Endothelial cell of umbilical vein (primary cell): ENCODE results near the gene TKT. TPM values are rescaled to one million over a fixed set of nuclear protein-coding genes. Genes with fewer than 3 reads are reported as not detected.

Experiments used
- BruUV-seq: library from RNA; stranded (reverse); fragments of 400-500 nt; replicated peaks from 2 replicates; lab custom pipeline; 2021; lab: Mats Ljungman, UMichigan
- CTCF ChIA-PET: fragments of 300-600, 350-600 bp; sonication (Branson Sonifier 250); formaldehyde crosslinking; loops from one replicate; lab custom pipeline; 2021; ENCODE audit warnings: antibody characterized with exemption, inconsistent platforms; lab: Charles Lee
- POLR2A ChIA-PET: fragments of 300-600, 350-600 bp; sonication (Branson Sonifier 250); formaldehyde crosslinking; loops from one replicate; lab custom pipeline; 2021; ENCODE audit warnings: antibody characterized with exemption, inconsistent platforms; lab: Charles Lee
- DNase-seq: peaks from one replicate; pipeline ENCODE4 v3.0.0-alpha.2; 2011; ENCODE audit warnings: low read depth, low spot score
- FAIRE-seq: peaks from 2 replicates; lab custom pipeline; 2011; peaks lifted over from hg19 to GRCh38; lab: Jason Lieb, UNC
- H2AFZ ChIP-seq: 2 replicates; pipeline ENCODE4 v1.6.0; 2012; ENCODE audit warnings: low read depth, low read length, control low read depth, inconsistent platforms
- H3K27ac ChIP-seq: 2 replicates; pipeline ENCODE4 v1.5.1; 2011; ENCODE audit warnings: low read depth, mild to moderate bottlenecking, control low read depth, low read length, moderate library complexity; ENCODE audit not compliant: insufficient read depth
- H3K27me3 ChIP-seq, 2 experiments: 2 replicates each; pipeline versions ENCODE4 v1.6.0 to v1.6.1; 2011; ENCODE audit warnings: low read length in 2 of 2, mixed read lengths in 1 of 2; ENCODE audit not compliant: control insufficient read depth in 2 of 2, insufficient read depth in 2 of 2
- H3K36me3 ChIP-seq, 2 experiments: 2 replicates in 1 of 2; 3 replicates in 1 of 2; pipeline ENCODE4 v1.5.1; 2011; ENCODE audit warnings: low read length in 2 of 2, mild to moderate bottlenecking in 1 of 2, moderate library complexity in 1 of 2; ENCODE audit not compliant: control insufficient read depth in 2 of 2, insufficient read depth in 2 of 2; ENCODE audit errors: extremely low read depth in 1 of 2
- H3K4me1 ChIP-seq: 3 replicates; pipeline ENCODE4 v1.5.1; 2011; ENCODE audit warnings: mild to moderate bottlenecking, low read length; ENCODE audit not compliant: control insufficient read depth, insufficient read depth; ENCODE audit errors: extremely low read depth
- H3K4me2 ChIP-seq: 2 replicates; pipeline ENCODE4 v1.6.1; 2011; ENCODE audit warnings: low read length, control low read depth, mixed read lengths; ENCODE audit not compliant: insufficient read depth
- H3K4me3 ChIP-seq, 3 experiments: fragments of 200-600 bp in 1 of 3; sonication (generic), shearing (Covaris generic) in 1 of 3; replicated peaks in 1 of 3; 2 replicates each; pipeline ENCODE4 v1.5.1; 2011 to 2016; ENCODE audit warnings: control low read depth in 3 of 3, low read length in 3 of 3, mild to moderate bottlenecking in 2 of 3, inconsistent platforms in 1 of 3, low read depth in 1 of 3, moderate library complexity in 1 of 3; ENCODE audit not compliant: insufficient read depth in 1 of 3
- H3K79me2 ChIP-seq: 2 replicates; pipeline ENCODE4 v1.6.0; 2012; ENCODE audit warnings: low read length, inconsistent platforms; ENCODE audit not compliant: control insufficient read depth, insufficient read depth
- H3K9ac ChIP-seq: replicated peaks from 2 replicates; pipeline ENCODE3; 2011; ENCODE audit warnings: low read length, control low read depth; ENCODE audit not compliant: insufficient read depth; ENCODE audit errors: extremely low read depth
- H3K9me1 ChIP-seq: replicated peaks from 3 replicates; pipeline ENCODE4 v1.6.0; 2011; ENCODE audit warnings: mild to moderate bottlenecking, low read length; ENCODE audit not compliant: control insufficient read depth, insufficient read depth; ENCODE audit errors: extremely low read depth
- H3K9me3 ChIP-seq: replicated peaks from 2 replicates; pipeline ENCODE4 v1.5.1; 2012; ENCODE audit warnings: low read length, inconsistent platforms; ENCODE audit not compliant: control insufficient read depth, insufficient read depth
- H4K20me1 ChIP-seq: replicated peaks from 2 replicates; pipeline ENCODE3; 2011; ENCODE audit warnings: mild to moderate bottlenecking, low read length; ENCODE audit not compliant: control insufficient read depth, insufficient read depth; ENCODE audit errors: extremely low read depth
- CTCF ChIP-seq, 2 donors: IDR thresholded peaks; 1 replicate in 1 of 2; 2 replicates in 1 of 2; pipeline ENCODE4 v1.5.1; 2011; ENCODE audit warnings: low read length in 2 of 2, mild to moderate bottlenecking in 2 of 2, moderate library complexity in 2 of 2, control low read depth in 1 of 2, inconsistent platforms in 1 of 2, low read depth in 1 of 2; ENCODE audit not compliant: insufficient read depth in 1 of 2; ENCODE audit errors: extremely low read depth in 1 of 2
- EZH2 ChIP-seq: IDR thresholded peaks from 2 replicates; pipeline ENCODE4 v1.6.1; 2012; ENCODE audit warnings: borderline replicate concordance, low read depth, mild to moderate bottlenecking, moderate library complexity, low read length, inconsistent platforms; ENCODE audit not compliant: severe bottlenecking
- FOS ChIP-seq: IDR thresholded peaks from 2 replicates; pipeline ENCODE4 v1.6.1; 2011; ENCODE audit warnings: mild to moderate bottlenecking, low read length, moderate library complexity, borderline replicate concordance; ENCODE audit not compliant: insufficient read depth
- GATA2 ChIP-seq: IDR thresholded peaks from 2 replicates; pipeline ENCODE4 v1.7.0; 2011; ENCODE audit warnings: low read depth, mild to moderate bottlenecking, moderate library complexity, mixed read lengths, low read length; ENCODE audit not compliant: insufficient read length, insufficient read depth
- JUN ChIP-seq: IDR thresholded peaks from 2 replicates; pipeline ENCODE4 v1.6.1; 2011; ENCODE audit warnings: borderline replicate concordance, low read depth; ENCODE audit not compliant: insufficient read length, insufficient read depth
- MAX ChIP-seq: IDR thresholded peaks from 2 replicates; pipeline ENCODE4 v1.6.1; 2011; ENCODE audit not compliant: insufficient read depth, insufficient read length
- MYC ChIP-seq: IDR thresholded peaks from one replicate; pipeline ENCODE4 v1.6.1; 2011; ENCODE audit warnings: mild to moderate bottlenecking, low read depth, low read length
- POLR2A ChIP-seq: IDR thresholded peaks from 2 replicates; pipeline ENCODE4 v1.6.1; 2012; ENCODE audit warnings: low read depth, mild to moderate bottlenecking, control low read depth, low read length
- POLR2AphosphoS5 ChIP-seq: IDR thresholded peaks from 2 replicates; pipeline ENCODE4 v1.6.1; 2012; ENCODE audit warnings: low read depth, mild to moderate bottlenecking, control low read depth, low read length, moderate library complexity; ENCODE audit not compliant: insufficient read depth
- dilution Hi-C: fragments of 300-500 bp; cut with MboI; formaldehyde crosslinking; loops from one replicate; pipeline ENCODE4 v1.15.0; 2019; ENCODE audit warnings: low sequenced_read_pairs; ENCODE audit not compliant: extremely low pct_ligation_motif_present
- intact Hi-C: fragments of 100-400 bp; cut with micrococcal nuclease; formaldehyde crosslinking; loops from one replicate; pipeline ENCODE4 v1.10.0; 2022
- polyA plus RNA-seq, 4 experiments: library from polyadenylated mRNA; depleted of rRNA in 3 of 4; stranded (reverse) in 3 of 4; unstranded in 1 of 4; fragments of >200 nt; gene quantifications; 2 replicates each; pipeline versions ENCODE4 v1.2.1 to v1.2.3, GENCODE V29; 2011 to 2012; ENCODE audit warnings: missing spikeins in 1 of 4
- total RNA-seq: library from RNA; stranded (reverse); gene quantifications from 2 replicates; pipeline ENCODE4 v1.2.3, GENCODE V29; 2021

Gene TKT
- total and polyA plus RNA-seq, 2 donors (not counting 3 experiments of a cell fraction or from before 2014, with no cell fraction given) = 287 to 586 TPM

DNA sequence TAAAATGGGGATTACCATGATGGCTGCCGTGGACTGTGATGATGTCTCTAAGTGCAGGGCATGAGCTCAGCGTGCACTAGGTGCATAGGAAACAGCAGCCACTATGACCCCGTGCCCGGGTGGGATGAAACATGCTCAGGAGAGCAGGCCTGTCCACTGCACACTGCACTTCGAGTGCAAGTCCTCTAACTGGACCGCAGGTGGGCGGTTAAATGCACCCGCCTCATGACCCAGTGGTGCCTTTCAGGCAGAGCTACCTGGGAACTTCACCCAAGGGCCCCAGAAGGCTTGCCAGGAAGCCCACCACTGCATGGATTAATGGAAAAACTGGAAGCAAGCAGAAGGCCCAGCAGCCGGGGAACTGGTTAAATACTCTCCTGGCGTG is 60.8 kb downstream of the TKT start:
- H3K4me3 ChIP-seq = no peak overlapping the region
- no peak for FAIRE-seq
- no TSS peak for BruUV-seq

More for the DNA sequence above, 60.8 kb downstream of the TKT start:
- Histone ChIP-seq H3K9me3 (no peaks in the 10 kb centered on the region), H3K9ac (no peak overlapping the region), H3K36me3 (no peaks in the 10 kb centered on the region), H3K4me1 (peaks cover 11% of the 10 kb centered on the region), H3K4me2 (no peak overlapping the region), H3K27ac (no peak overlapping the region), H3K27me3 (no peaks in the 10 kb centered on the region), H3K79me2 (no peaks in the 10 kb centered on the region), H4K20me1 (no peaks in the 10 kb centered on the region), H3K9me1 (no peaks in the 10 kb centered on the region), H2AFZ (no peak overlapping the region)
- intact Hi-C loops = loop anchor here (2.0 kb wide), 1 partner anchor 34 kb away; the partner anchor contains the start of gene PRKCD
- ChIA-PET POLR2A (no interaction called here), CTCF (interaction anchor here (0.9 to 8.2 kb wide), 13 partner anchors 11 to 85 kb away, joined by 3 to 199 read pairs (median 6); partner anchors contain the start of gene PRKCD)
- dilution Hi-C loops = no loop called here
- DNase-seq = no peak
- TF ChIP-seq GATA2 (no peak), JUN (no peak), CTCF (IDR thresholded peaks at IDR 0.05; ENCODE audit: extremely low read depth in 1 of 2, insufficient read depth in 1 of 2, low read depth in 1 of 2, low read length in 2 of 2) (no peak), MYC (no peak), MAX (no peak), POLR2AphosphoS5 (no peak), FOS (no peak), POLR2A (no peak), EZH2 (no peak)
